CD4-positive, CD25-positive, alpha-beta regulatory T cell (primary cell): ENCODE data around the gene PPP1R3G. TPM values are rescaled to one million over a fixed set of nuclear protein-coding genes. Genes with fewer than 3 reads are reported as not detected.

Source experiments
- ATAC-seq, 2 donors: fragments of 150-1000 bp; cut with Tn5 transposase; one replicate each; pipeline ENCODE4 v1.10.0; 2021; ENCODE audit warnings: low read depth in 2 of 2, moderate number of reproducible peaks in 2 of 2, moderate library complexity in 1 of 2
- DNase-seq, 3 donors: peaks; one replicate each; pipeline versions ENCODE4 v3.0.0 to v3.0.0-alpha.2; 2012 to 2022; ENCODE audit warnings: mixed read lengths in 1 of 3
- H3K27ac ChIP-seq: one replicate; pipeline ENCODE4 v1.7.0; 2013; ENCODE audit warnings: mild to moderate bottlenecking, low read length; ENCODE audit not compliant: insufficient read depth, poor library complexity, severe bottlenecking
- H3K27me3 ChIP-seq: one replicate; pipeline ENCODE4 v1.7.0; 2013; ENCODE audit warnings: low read length; ENCODE audit not compliant: control insufficient read depth, insufficient read depth
- H3K36me3 ChIP-seq: one replicate; pipeline ENCODE4 v1.7.0; 2013; ENCODE audit warnings: mild to moderate bottlenecking, low read length, moderate library complexity; ENCODE audit not compliant: control insufficient read depth, insufficient read depth
- H3K4me1 ChIP-seq: 2 replicates; pipeline ENCODE4 v1.7.0; 2013; ENCODE audit warnings: mild to moderate bottlenecking, low read length; ENCODE audit not compliant: insufficient read depth, control insufficient read depth, poor library complexity, severe bottlenecking
- H3K4me3 ChIP-seq: one replicate; pipeline ENCODE4 v1.7.0; 2013; ENCODE audit warnings: low read depth, mild to moderate bottlenecking, low read length, moderate library complexity
- H3K9me3 ChIP-seq, 2 experiments: 1 replicate in 1 of 2; 2 replicates in 1 of 2; pipeline ENCODE4 v1.7.0; 2013; ENCODE audit warnings: low read length in 2 of 2, mild to moderate bottlenecking in 1 of 2, moderate library complexity in 1 of 2; ENCODE audit not compliant: control insufficient read depth in 2 of 2
- H3K27ac Mint-ChIP-seq, 3 donors: one replicate each; pipeline ENCODE4 v1.8.0; 2020 to 2022; ENCODE audit warnings: mild to moderate bottlenecking in 3 of 3, mixed read lengths in 3 of 3, moderate library complexity in 2 of 3
- H3K27me3 Mint-ChIP-seq: one replicate; pipeline ENCODE4 v1.8.0; 2022; ENCODE audit warnings: mild to moderate bottlenecking, mixed read lengths
- H3K36me3 Mint-ChIP-seq: one replicate; pipeline ENCODE4 v1.8.0; 2020; ENCODE audit warnings: mixed read lengths
- H3K4me1 Mint-ChIP-seq, 4 donors: one replicate each; pipeline ENCODE4 v1.8.0; 2020 to 2022; ENCODE audit warnings: mixed read lengths in 4 of 4, mild to moderate bottlenecking in 1 of 4
- H3K4me3 Mint-ChIP-seq, 4 donors: one replicate each; pipeline ENCODE4 v1.8.0; 2020 to 2022; ENCODE audit warnings: mild to moderate bottlenecking in 4 of 4, mixed read lengths in 4 of 4, moderate library complexity in 3 of 4
- H3K9me3 Mint-ChIP-seq, 7 donors: one replicate each; pipeline ENCODE4 v1.8.0; 2020 to 2022; ENCODE audit warnings: mixed read lengths in 7 of 7, mild to moderate bottlenecking in 3 of 7, moderate library complexity in 2 of 7
- polyA plus RNA-seq, 4 donors: library from polyadenylated mRNA; unstranded; fragments of 300-500 nt; fragmentation: Illumina TruSeq; gene quantifications; one replicate each; pipeline ENCODE4 v1.2.3, GENCODE V29; 2021
- total RNA-seq: library from RNA; stranded (reverse); gene quantifications from one replicate; pipeline ENCODE4 v1.2.3, GENCODE V29; 2022

PPP1R3G gene
- total and polyA plus RNA-seq, 5 donors from 2014 or later: 0.10 TPM; not detected in 4

- Histone ChIP-seq H3K27me3 (no peaks in the 10 kb centered on the region), H3K4me3 (no peak overlapping the region), H3K36me3 (no peaks in the 10 kb centered on the region), H3K4me1 (no peaks in the 10 kb centered on the region), H3K27ac (no peak overlapping the region), H3K9me3 (no peaks in the 10 kb centered on the region)
- no peaks in the 10 kb centered on the region for H3K27me3 Mint-ChIP-seq
- H3K9me3 Mint-ChIP-seq: no peaks in the 10 kb centered on the region
- H3K27ac Mint-ChIP-seq: no peak overlapping the region
- no peak overlapping the region for H3K4me3 Mint-ChIP-seq
- peaks cover 3% of the 10 kb centered on the region for H3K36me3 Mint-ChIP-seq
- H3K4me1 Mint-ChIP-seq: no peaks in the 10 kb centered on the region
- DNase-seq (no peak), ATAC-seq (no peak)
These were observed 36.3 kb downstream of the PPP1R3G start for GRCh38 chr6:5121479-5121878.

- no peak overlapping the region for H3K27ac ChIP-seq
- Mint-ChIP-seq H3K36me3 (peaks cover 3% of the 10 kb centered on the region), H3K9me3 (no peaks in the 10 kb centered on the region), H3K4me1 (no peaks in the 10 kb centered on the region), H3K27me3 (no peaks in the 10 kb centered on the region), H3K4me3 (no peak overlapping the region), H3K27ac (no peak overlapping the region)
- no peaks in the 10 kb centered on the region for H3K27me3 ChIP-seq
- H3K36me3 ChIP-seq: no peaks in the 10 kb centered on the region
- H3K4me1 ChIP-seq: no peaks in the 10 kb centered on the region
- DNase-seq: no peak
- H3K4me3 ChIP-seq: no peak overlapping the region
- no peaks in the 10 kb centered on the region for H3K9me3 ChIP-seq
- no peak for ATAC-seq
These were observed 36.8 kb downstream of the PPP1R3G start for GRCh38 chr6:5121956-5122355.

- Histone ChIP-seq H3K4me3 (no peak overlapping the region), H3K36me3 (no peaks in the 10 kb centered on the region)
- H3K27me3 Mint-ChIP-seq: no peaks in the 10 kb centered on the region
These were observed 37.5 kb downstream of the PPP1R3G start for GRCh38 chr6:5122504-5123112.

GRCh38 chr6:5123296-5124143 is 38.4 kb downstream of the PPP1R3G start:
- Mint-ChIP-seq H3K36me3 (peaks cover 3% of the 10 kb centered on the region), H3K9me3 (no peaks in the 10 kb centered on the region), H3K27me3 (no peaks in the 10 kb centered on the region), H3K4me3 (peak overlapping the region in 1 of 4 donors; percentile 48), H3K4me1 (no peaks in the 10 kb centered on the region), H3K27ac (no peak overlapping the region)
- Histone ChIP-seq H3K9me3 (no peaks in the 10 kb centered on the region), H3K27me3 (no peaks in the 10 kb centered on the region), H3K36me3 (no peaks in the 10 kb centered on the region), H3K4me3 (no peak overlapping the region), H3K27ac (no peak overlapping the region), H3K4me1 (no peaks in the 10 kb centered on the region)
- ATAC-seq (no peak), DNase-seq (no peak)

More at GRCh38 chr6:5122504-5123112, 37.5 kb downstream of the PPP1R3G start:
- H3K27me3 ChIP-seq: no peaks in the 10 kb centered on the region
- H3K4me1 ChIP-seq: no peaks in the 10 kb centered on the region
- no peaks in the 10 kb centered on the region for H3K9me3 ChIP-seq
- Mint-ChIP-seq H3K27ac (no peak overlapping the region), H3K4me1 (no peaks in the 10 kb centered on the region), H3K36me3 (peaks cover 3% of the 10 kb centered on the region), H3K9me3 (no peaks in the 10 kb centered on the region), H3K4me3 (no peak overlapping the region)
- no peak for DNase-seq
- ATAC-seq: no peak
- no peak overlapping the region for H3K27ac ChIP-seq

GRCh38 chr6:5124526-5124925 is 39.4 kb downstream of the PPP1R3G start:
- no peak overlapping the region for H3K27ac ChIP-seq
- no peaks in the 10 kb centered on the region for H3K36me3 ChIP-seq
- H3K9me3 Mint-ChIP-seq: no peaks in the 10 kb centered on the region
- no peaks in the 10 kb centered on the region for H3K4me1 Mint-ChIP-seq
- H3K27ac Mint-ChIP-seq: no peak overlapping the region
- no peaks in the 10 kb centered on the region for H3K27me3 ChIP-seq
- H3K4me3 Mint-ChIP-seq: no peak overlapping the region
- ATAC-seq: no peak
- no peak overlapping the region for H3K4me3 ChIP-seq
- no peaks in the 10 kb centered on the region for H3K9me3 ChIP-seq
- peaks cover 3% of the 10 kb centered on the region for H3K36me3 Mint-ChIP-seq
- DNase-seq: no peak
- no peaks in the 10 kb centered on the region for H3K27me3 Mint-ChIP-seq
- H3K4me1 ChIP-seq: no peaks in the 10 kb centered on the region

- no peaks in the 10 kb centered on the region for H3K9me3 Mint-ChIP-seq
- no peak overlapping the region for H3K27ac ChIP-seq
- H3K27me3 Mint-ChIP-seq: no peaks in the 10 kb centered on the region
- no peaks in the 10 kb centered on the region for H3K27me3 ChIP-seq
- no peak overlapping the region for H3K27ac Mint-ChIP-seq
- no peak overlapping the region for H3K4me3 ChIP-seq
- no peak overlapping the region for H3K4me3 Mint-ChIP-seq
- H3K36me3 ChIP-seq: no peaks in the 10 kb centered on the region
- peaks cover 3% of the 10 kb centered on the region for H3K36me3 Mint-ChIP-seq
- no peaks in the 10 kb centered on the region for H3K9me3 ChIP-seq
- H3K4me1 Mint-ChIP-seq: no peaks in the 10 kb centered on the region
- ATAC-seq: no peak
- H3K4me1 ChIP-seq: no peaks in the 10 kb centered on the region
- DNase-seq: no peak
These were observed 40.2 kb downstream of the PPP1R3G start for GRCh38 chr6:5125152-5126006.

- H3K36me3 Mint-ChIP-seq: peaks cover 3% of the 10 kb centered on the region
- no peaks in the 10 kb centered on the region for H3K9me3 ChIP-seq
- H3K9me3 Mint-ChIP-seq: no peaks in the 10 kb centered on the region
- no peak for ATAC-seq
- H3K36me3 ChIP-seq: no peaks in the 10 kb centered on the region
- H3K27ac Mint-ChIP-seq: no peak overlapping the region
- no peaks in the 10 kb centered on the region for H3K4me1 ChIP-seq
- no peak for DNase-seq
- no peaks in the 10 kb centered on the region for H3K27me3 ChIP-seq
- H3K4me3 ChIP-seq: no peak overlapping the region
- H3K27ac ChIP-seq: no peak overlapping the region
- H3K4me1 Mint-ChIP-seq: no peaks in the 10 kb centered on the region
- no peak overlapping the region for H3K4me3 Mint-ChIP-seq
- no peaks in the 10 kb centered on the region for H3K27me3 Mint-ChIP-seq
These were observed 41.1 kb downstream of the PPP1R3G start for GRCh38 chr6:5126214-5126613.
